ENCODE results near the gene RINL. TPM values are rescaled to one million over a fixed set of nuclear protein-coding genes. Genes with fewer than 3 reads are reported as not detected.

The RINL gene
- total RNA-seq, 1 experiment from 2014 or later = 1.3 TPM

GRCh38 chr19:38836983-38837626 is 41.0 kb downstream of the RINL start:
- no TSS peak for BruUV-seq (replicated peaks)
- in situ Hi-C loops (cut with HindIII; ENCODE audit: low pct_unique_long_range_greater_than_20kb, low sequenced_read_pairs) (loop anchor here (5.0 kb wide), 1 partner anchor 70 kb away; no protein-coding TSS in a partner anchor), intact Hi-C loops (cut with micrococcal nuclease; ENCODE audit: unreplicated experiment) (loop anchor here (5.0 to 10.0 kb wide), 2 partner anchors 185 to 322 kb away; no protein-coding TSS in a partner anchor)
- Histone ChIP-seq H3K36me3 (ENCODE audit: control insufficient read depth, insufficient read depth, low read length) (peaks cover 58% of the 10 kb centered on the region), H3K4me3 (ENCODE audit: low read depth in 2 of 2, low read length in 2 of 2) (no peak overlapping the region), H3K27me3 (ENCODE audit: control insufficient read depth, insufficient read depth, low read length) (no peaks in the 10 kb centered on the region), H3K9me3 (ENCODE audit: control insufficient read depth, insufficient read depth, low read depth, low read length) (no peaks in the 10 kb centered on the region), H3K27ac (ENCODE audit: low read length) (peak overlapping the region; percentile 86), H3K4me1 (ENCODE audit: control insufficient read depth, insufficient read depth, low read length) (peaks cover 96% of the 10 kb centered on the region)
- DNase-seq (ENCODE audit: low read depth, low spot score) (no peak), ATAC-seq (no peak)
- TF ChIP-seq POLR2AphosphoS5 (IDR thresholded peaks at IDR 0.05; ENCODE audit: low read depth, low read length) = no peak
- TF ChIP-seq, protein P1, sequence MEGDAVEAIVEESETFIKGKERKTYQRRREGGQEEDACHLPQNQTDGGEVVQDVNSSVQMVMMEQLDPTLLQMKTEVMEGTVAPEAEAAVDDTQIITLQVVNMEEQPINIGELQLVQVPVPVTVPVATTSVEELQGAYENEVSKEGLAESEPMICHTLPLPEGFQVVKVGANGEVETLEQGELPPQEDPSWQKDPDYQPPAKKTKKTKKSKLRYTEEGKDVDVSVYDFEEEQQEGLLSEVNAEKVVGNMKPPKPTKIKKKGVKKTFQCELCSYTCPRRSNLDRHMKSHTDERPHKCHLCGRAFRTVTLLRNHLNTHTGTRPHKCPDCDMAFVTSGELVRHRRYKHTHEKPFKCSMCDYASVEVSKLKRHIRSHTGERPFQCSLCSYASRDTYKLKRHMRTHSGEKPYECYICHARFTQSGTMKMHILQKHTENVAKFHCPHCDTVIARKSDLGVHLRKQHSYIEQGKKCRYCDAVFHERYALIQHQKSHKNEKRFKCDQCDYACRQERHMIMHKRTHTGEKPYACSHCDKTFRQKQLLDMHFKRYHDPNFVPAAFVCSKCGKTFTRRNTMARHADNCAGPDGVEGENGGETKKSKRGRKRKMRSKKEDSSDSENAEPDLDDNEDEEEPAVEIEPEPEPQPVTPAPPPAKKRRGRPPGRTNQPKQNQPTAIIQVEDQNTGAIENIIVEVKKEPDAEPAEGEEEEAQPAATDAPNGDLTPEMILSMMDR (IDR thresholded peaks at IDR 0.05) = no peak
- TF ChIP-seq, protein P2, sequence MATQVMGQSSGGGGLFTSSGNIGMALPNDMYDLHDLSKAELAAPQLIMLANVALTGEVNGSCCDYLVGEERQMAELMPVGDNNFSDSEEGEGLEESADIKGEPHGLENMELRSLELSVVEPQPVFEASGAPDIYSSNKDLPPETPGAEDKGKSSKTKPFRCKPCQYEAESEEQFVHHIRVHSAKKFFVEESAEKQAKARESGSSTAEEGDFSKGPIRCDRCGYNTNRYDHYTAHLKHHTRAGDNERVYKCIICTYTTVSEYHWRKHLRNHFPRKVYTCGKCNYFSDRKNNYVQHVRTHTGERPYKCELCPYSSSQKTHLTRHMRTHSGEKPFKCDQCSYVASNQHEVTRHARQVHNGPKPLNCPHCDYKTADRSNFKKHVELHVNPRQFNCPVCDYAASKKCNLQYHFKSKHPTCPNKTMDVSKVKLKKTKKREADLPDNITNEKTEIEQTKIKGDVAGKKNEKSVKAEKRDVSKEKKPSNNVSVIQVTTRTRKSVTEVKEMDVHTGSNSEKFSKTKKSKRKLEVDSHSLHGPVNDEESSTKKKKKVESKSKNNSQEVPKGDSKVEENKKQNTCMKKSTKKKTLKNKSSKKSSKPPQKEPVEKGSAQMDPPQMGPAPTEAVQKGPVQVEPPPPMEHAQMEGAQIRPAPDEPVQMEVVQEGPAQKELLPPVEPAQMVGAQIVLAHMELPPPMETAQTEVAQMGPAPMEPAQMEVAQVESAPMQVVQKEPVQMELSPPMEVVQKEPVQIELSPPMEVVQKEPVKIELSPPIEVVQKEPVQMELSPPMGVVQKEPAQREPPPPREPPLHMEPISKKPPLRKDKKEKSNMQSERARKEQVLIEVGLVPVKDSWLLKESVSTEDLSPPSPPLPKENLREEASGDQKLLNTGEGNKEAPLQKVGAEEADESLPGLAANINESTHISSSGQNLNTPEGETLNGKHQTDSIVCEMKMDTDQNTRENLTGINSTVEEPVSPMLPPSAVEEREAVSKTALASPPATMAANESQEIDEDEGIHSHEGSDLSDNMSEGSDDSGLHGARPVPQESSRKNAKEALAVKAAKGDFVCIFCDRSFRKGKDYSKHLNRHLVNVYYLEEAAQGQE (IDR thresholded peaks at IDR 0.05; ENCODE audit: insufficient read depth in 1 of 2, low read depth in 2 of 2, low read length in 1 of 2) = no peak
- ChIA-PET CTCF (interaction anchor here (0.6 to 1.2 kb wide), 3 partner anchors 103 to 435 kb away, joined by 3 to 7 read pairs (median 5); no protein-coding TSS in a partner anchor), POLR2A (interaction anchor here (0.6 to 0.8 kb wide), 6 partner anchors 11 to 535 kb away, joined by 3 to 4 read pairs (median 4); no protein-coding TSS in a partner anchor)

GRCh38 chr19:38836159-38836982 is 41.7 kb downstream of the RINL start:
- in situ Hi-C loops (cut with HindIII; ENCODE audit: low pct_unique_long_range_greater_than_20kb, low sequenced_read_pairs) = loop anchor here (5.0 kb wide), 1 partner anchor 69 kb away; no protein-coding TSS in a partner anchor
- POLR2A ChIA-PET = interaction anchor here (0.5 to 0.6 kb wide), 2 partner anchors 76 to 280 kb away, joined by 3 read pairs; no protein-coding TSS in a partner anchor
- Histone ChIP-seq H3K4me1 (ENCODE audit: control insufficient read depth, insufficient read depth, low read length) (peaks cover 90% of the 10 kb centered on the region), H3K4me3 (ENCODE audit: low read depth in 2 of 2, low read length in 2 of 2) (no peak overlapping the region), H3K27ac (ENCODE audit: low read length) (peak overlapping the region; percentile 86), H3K27me3 (ENCODE audit: control insufficient read depth, insufficient read depth, low read length) (no peaks in the 10 kb centered on the region), H3K9me3 (ENCODE audit: control insufficient read depth, insufficient read depth, low read depth, low read length) (no peaks in the 10 kb centered on the region), H3K36me3 (ENCODE audit: control insufficient read depth, insufficient read depth, low read length) (peaks cover 50% of the 10 kb centered on the region)
- DNase-seq (ENCODE audit: low read depth, low spot score) (no peak), ATAC-seq (no peak)
- CTCF ChIA-PET = interaction anchor here (0.6 kb wide), 1 partner anchor 102 kb away, joined by 5 read pairs; no protein-coding TSS in a partner anchor
- TF ChIP-seq TCF7L2 (IDR thresholded peaks at IDR 0.05; ENCODE audit: low read depth, low read length) (no peak), POLR2AphosphoS5 (IDR thresholded peaks at IDR 0.05; ENCODE audit: low read depth, low read length) (no peak), SIN3A (IDR thresholded peaks at IDR 0.05; ENCODE audit: borderline replicate concordance, insufficient read depth, low read depth, low read length) (no peak)
- TF ChIP-seq, protein P1 (IDR thresholded peaks at IDR 0.05) = no peak
- TF ChIP-seq, protein P2 (IDR thresholded peaks at IDR 0.05; ENCODE audit: insufficient read depth in 1 of 2, low read depth in 2 of 2, low read length in 1 of 2) = no peak
- BruUV-seq (replicated peaks) = no TSS peak
- intact Hi-C loops (cut with micrococcal nuclease; ENCODE audit: unreplicated experiment) = loop anchor here (5.0 to 10.0 kb wide), 2 partner anchors 184 to 322 kb away; no protein-coding TSS in a partner anchor
